ENCODE data around the gene NAA20. TPM values are rescaled to one million over a fixed set of nuclear protein-coding genes. Genes with fewer than 3 reads are reported as not detected.
A peak's percentile ranks its signal among the peaks of the same experiment; 100 is the strongest.

The NAA20 gene
- total and polyA plus RNA-seq, 4 donors: 33.6 to 143 (median 59.9) TPM

DNA sequence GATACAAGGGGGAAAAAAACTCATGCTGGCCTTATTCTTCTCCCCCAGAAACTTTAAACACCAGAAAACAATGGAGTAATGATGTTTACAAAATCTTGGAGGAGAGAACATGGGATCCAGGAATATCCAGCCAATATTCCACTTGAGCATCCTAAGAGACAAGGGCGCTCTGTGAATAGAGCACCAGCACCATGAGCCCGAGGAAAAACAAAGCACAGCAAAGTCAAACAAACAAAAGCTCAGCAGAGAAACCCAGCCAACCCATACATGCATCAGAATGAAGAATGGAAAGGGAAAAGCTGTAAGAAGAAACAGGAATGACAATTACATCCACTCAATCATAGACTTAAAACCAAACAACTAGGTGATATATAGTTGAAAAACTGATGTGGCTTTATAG, 4.6 kb upstream of the NAA20 start:
- H3K4me1 ChIP-seq (ENCODE audit: control insufficient read depth in 5 of 5, insufficient read depth in 5 of 5, low read length in 5 of 5): peaks cover 0 to 22% (median 8%) of the 10 kb centered on the region in 5 donors
- H3K27ac ChIP-seq (ENCODE audit: low read depth in 1 of 2, low read length in 1 of 2): no peak overlapping the region
- H3K27me3 ChIP-seq (ENCODE audit: control insufficient read depth in 3 of 3, insufficient read depth in 3 of 3, low read length in 2 of 3): peaks cover 0 to 6% (median 0%) of the 10 kb centered on the region in 3 donors
- no peaks in the 10 kb centered on the region for H3K9me3 ChIP-seq (ENCODE audit: control insufficient read depth in 4 of 4, insufficient read depth in 3 of 4, low read length in 3 of 4)
- H3K36me3 ChIP-seq (ENCODE audit: control insufficient read depth in 4 of 4, insufficient read depth in 4 of 4, low read length in 4 of 4): peaks cover 0 to 3% (median 0%) of the 10 kb centered on the region in 4 donors
- no peak overlapping the region for H3K4me3 ChIP-seq
- H3K9ac ChIP-seq (ENCODE audit: insufficient read depth in 1 of 2, low read length in 2 of 2): no peak overlapping the region
- DNase-seq: no peak
- no peak for ATAC-seq (ENCODE audit: insufficient read depth, low FRiP score)
- 62 to 78% methylated on average over 2 of the region's 2 CpGs for WGBS, 2 donors
- TF ChIP-seq, protein P1, sequence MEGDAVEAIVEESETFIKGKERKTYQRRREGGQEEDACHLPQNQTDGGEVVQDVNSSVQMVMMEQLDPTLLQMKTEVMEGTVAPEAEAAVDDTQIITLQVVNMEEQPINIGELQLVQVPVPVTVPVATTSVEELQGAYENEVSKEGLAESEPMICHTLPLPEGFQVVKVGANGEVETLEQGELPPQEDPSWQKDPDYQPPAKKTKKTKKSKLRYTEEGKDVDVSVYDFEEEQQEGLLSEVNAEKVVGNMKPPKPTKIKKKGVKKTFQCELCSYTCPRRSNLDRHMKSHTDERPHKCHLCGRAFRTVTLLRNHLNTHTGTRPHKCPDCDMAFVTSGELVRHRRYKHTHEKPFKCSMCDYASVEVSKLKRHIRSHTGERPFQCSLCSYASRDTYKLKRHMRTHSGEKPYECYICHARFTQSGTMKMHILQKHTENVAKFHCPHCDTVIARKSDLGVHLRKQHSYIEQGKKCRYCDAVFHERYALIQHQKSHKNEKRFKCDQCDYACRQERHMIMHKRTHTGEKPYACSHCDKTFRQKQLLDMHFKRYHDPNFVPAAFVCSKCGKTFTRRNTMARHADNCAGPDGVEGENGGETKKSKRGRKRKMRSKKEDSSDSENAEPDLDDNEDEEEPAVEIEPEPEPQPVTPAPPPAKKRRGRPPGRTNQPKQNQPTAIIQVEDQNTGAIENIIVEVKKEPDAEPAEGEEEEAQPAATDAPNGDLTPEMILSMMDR (IDR thresholded peaks at IDR 0.05; ENCODE audit: control extremely low read depth, extremely low read depth): no peak

DNA sequence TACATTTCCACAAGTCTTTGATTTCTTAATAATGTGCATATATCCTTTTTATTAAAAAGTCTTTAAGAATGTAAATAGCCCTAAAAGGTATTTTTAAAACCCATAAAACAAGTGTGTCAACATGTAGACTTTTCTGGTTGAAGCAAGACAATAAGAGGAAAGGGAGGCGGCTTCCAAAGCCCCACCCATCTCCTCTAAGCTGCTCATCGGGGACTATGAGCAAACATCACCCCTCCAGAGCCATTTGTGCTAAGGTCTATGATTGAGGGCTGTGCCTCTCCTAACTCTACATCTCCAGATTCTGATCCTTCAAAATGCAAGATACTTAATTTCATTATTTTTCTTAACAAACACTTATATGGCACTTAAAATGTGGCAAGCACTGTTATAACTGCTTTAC, 2.5 kb upstream of the NAA20 start:
- Histone ChIP-seq H3K4me1 (ENCODE audit: control insufficient read depth in 5 of 5, insufficient read depth in 5 of 5, low read length in 5 of 5) (peaks cover 12 to 29% (median 18%) of the 10 kb centered on the region in 5 donors), H3K36me3 (ENCODE audit: control insufficient read depth in 4 of 4, insufficient read depth in 4 of 4, low read length in 4 of 4) (peaks cover 0 to 13% (median 0%) of the 10 kb centered on the region in 4 donors), H3K27me3 (ENCODE audit: control insufficient read depth in 3 of 3, insufficient read depth in 3 of 3, low read length in 2 of 3) (peaks cover 0 to 4% (median 0%) of the 10 kb centered on the region in 3 donors), H3K9ac (ENCODE audit: insufficient read depth in 1 of 2, low read length in 2 of 2) (no peak overlapping the region), H3K27ac (ENCODE audit: low read depth in 1 of 2, low read length in 1 of 2) (no peak overlapping the region), H3K4me3 (no peak overlapping the region), H3K9me3 (ENCODE audit: control insufficient read depth in 4 of 4, insufficient read depth in 3 of 4, low read length in 3 of 4) (no peaks in the 10 kb centered on the region)
- no peak for ATAC-seq (ENCODE audit: insufficient read depth, low FRiP score)
- DNase-seq: peak in 1 of 3 donors; percentile 12
- TF ChIP-seq, protein P1 (IDR thresholded peaks at IDR 0.05; ENCODE audit: control extremely low read depth, extremely low read depth): no peak
- WGBS, 2 donors: 13 to 20% methylated on average over 2 of the region's 2 CpGs

DNA sequence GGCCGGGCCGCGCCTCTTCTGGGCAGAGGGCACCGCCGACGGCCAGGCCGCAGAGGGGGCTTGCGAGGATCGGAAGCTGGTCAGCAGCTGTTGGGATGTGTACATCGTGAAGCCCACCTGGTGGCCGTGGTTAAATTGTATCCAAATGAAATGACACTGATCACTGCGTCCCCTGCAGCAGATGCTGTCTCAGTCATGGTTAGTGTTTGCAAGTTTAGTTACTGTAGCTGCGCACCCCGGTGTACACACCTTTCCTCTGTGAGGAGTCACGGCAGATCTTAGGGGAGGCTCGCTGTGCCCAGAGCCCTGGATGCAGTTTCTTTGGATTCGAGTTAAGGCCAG, 653 bp downstream of the NAA20 start:
- WGBS, 2 donors: 5 to 8% methylated on average over 17 of the region's 17 CpGs
- no peaks in the 10 kb centered on the region for H3K27me3 ChIP-seq (ENCODE audit: control insufficient read depth in 3 of 3, insufficient read depth in 3 of 3, low read length in 2 of 3)
- peaks cover 0 to 13% (median 5%) of the 10 kb centered on the region in 4 donors for H3K36me3 ChIP-seq (ENCODE audit: control insufficient read depth in 4 of 4, insufficient read depth in 4 of 4, low read length in 4 of 4)
- H3K4me3 ChIP-seq: peak overlapping the region; percentile 96
- DNase-seq: peak in 1 of 3 donors; percentile 6
- H3K9ac ChIP-seq (ENCODE audit: insufficient read depth in 1 of 2, low read length in 2 of 2): peak overlapping the region in 1 of 2 donors; percentile 88
- peaks cover 10 to 26% (median 12%) of the 10 kb centered on the region in 5 donors for H3K4me1 ChIP-seq (ENCODE audit: control insufficient read depth in 5 of 5, insufficient read depth in 5 of 5, low read length in 5 of 5)
- TF ChIP-seq, protein P1 (IDR thresholded peaks at IDR 0.05; ENCODE audit: control extremely low read depth, extremely low read depth): no peak
- H3K9me3 ChIP-seq (ENCODE audit: control insufficient read depth in 4 of 4, insufficient read depth in 3 of 4, low read length in 3 of 4): no peaks in the 10 kb centered on the region
- peak overlapping the region; percentile 50 to 86 for H3K27ac ChIP-seq (ENCODE audit: low read depth in 1 of 2, low read length in 1 of 2)
- ATAC-seq (ENCODE audit: insufficient read depth, low FRiP score): no peak

DNA sequence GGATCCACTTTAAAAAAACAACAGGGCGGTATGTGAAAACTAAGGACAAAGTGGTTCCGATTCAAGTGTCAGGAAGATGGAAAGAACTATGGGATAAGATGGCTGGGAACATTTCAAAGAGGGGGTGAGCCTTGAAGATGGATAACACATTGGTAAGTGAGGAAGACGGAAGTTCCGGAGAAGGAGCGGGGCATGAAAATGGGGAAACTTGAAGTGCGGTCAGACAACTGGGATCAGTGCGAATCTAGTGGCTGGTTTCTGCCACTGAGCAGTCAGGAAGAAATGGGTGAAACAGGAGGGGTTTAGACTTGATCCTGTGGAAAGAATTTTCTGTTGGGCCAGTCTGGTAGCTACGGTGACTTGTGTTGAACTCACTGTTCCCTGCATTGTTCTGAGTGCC, 1.2 kb downstream of the NAA20 start:
- Histone ChIP-seq H3K9ac (ENCODE audit: insufficient read depth in 1 of 2, low read length in 2 of 2) (peak overlapping the region in 1 of 2 donors; percentile 88), H3K4me3 (no peak overlapping the region), H3K36me3 (ENCODE audit: control insufficient read depth in 4 of 4, insufficient read depth in 4 of 4, low read length in 4 of 4) (peaks cover 2 to 13% (median 6%) of the 10 kb centered on the region in 4 donors), H3K27ac (ENCODE audit: low read depth in 1 of 2, low read length in 1 of 2) (no peak overlapping the region), H3K27me3 (ENCODE audit: control insufficient read depth in 3 of 3, insufficient read depth in 3 of 3, low read length in 2 of 3) (no peaks in the 10 kb centered on the region), H3K4me1 (ENCODE audit: control insufficient read depth in 5 of 5, insufficient read depth in 5 of 5, low read length in 5 of 5) (peaks cover 10 to 26% (median 12%) of the 10 kb centered on the region in 5 donors), H3K9me3 (ENCODE audit: control insufficient read depth in 4 of 4, insufficient read depth in 3 of 4, low read length in 3 of 4) (no peaks in the 10 kb centered on the region)
- TF ChIP-seq, protein P1 (IDR thresholded peaks at IDR 0.05; ENCODE audit: control extremely low read depth, extremely low read depth): no peak
- 92% methylated on average over 8 of the region's 8 CpGs for WGBS, 2 donors
- DNase-seq (no peak), ATAC-seq (ENCODE audit: insufficient read depth, low FRiP score) (no peak)
